ENCODE measurements around the gene EFCAB6. TPM values are rescaled to one million over a fixed set of nuclear protein-coding genes. Genes with fewer than 3 reads are reported as not detected.

Gene EFCAB6
- total RNA-seq, 4 donors from 2014 or later: 0.35 to 4.4 (median 0.94) TPM; not detected in 1

DNA sequence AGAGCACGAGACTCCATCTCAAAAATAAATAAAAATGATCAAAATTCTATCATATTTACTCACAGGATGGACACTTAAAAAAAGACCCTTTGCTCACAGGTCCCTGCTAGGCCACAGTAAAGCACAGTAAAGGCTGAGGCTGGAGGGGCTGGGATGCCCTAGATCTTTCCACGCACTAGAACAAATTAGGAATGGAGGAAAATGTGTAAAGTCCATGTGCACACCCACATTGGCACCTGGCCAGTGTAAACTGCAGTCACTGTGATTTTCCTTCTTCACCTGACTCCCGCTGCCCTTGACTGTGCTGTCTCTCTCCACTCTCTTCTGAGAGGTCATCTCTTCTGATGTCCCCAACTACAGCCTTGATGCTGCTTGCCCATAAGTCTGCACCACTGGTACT, 195.5 kb downstream of the EFCAB6 start:
- DNase-seq: peak in 2 of 3 donors; percentile 56 to 61
- Histone ChIP-seq H3K4me1 (no peaks in the 10 kb centered on the region), H3K4me3 (no peak overlapping the region), H3K9me3 (no peaks in the 10 kb centered on the region), H3K27me3 (no peaks in the 10 kb centered on the region), H3K27ac (no peak overlapping the region), H3K36me3 (no peaks in the 10 kb centered on the region)
- no peak for TF ChIP-seq CTCF (IDR thresholded peaks at IDR 0.05)
- no peak for TF ChIP-seq POLR2A (IDR thresholded peaks at IDR 0.05)

GRCh38 chr22:43600265-43600664, 211.8 kb downstream of the EFCAB6 start:
- TF ChIP-seq POLR2A (IDR thresholded peaks at IDR 0.05): no peak
- TF ChIP-seq CTCF (IDR thresholded peaks at IDR 0.05): no peak
- no peak for DNase-seq
- no peaks in the 10 kb centered on the region for H3K27me3 ChIP-seq
- no peak overlapping the region for H3K4me3 ChIP-seq
- H3K27ac ChIP-seq: no peak overlapping the region
- H3K9me3 ChIP-seq: no peaks in the 10 kb centered on the region
- H3K4me1 ChIP-seq: no peaks in the 10 kb centered on the region
- no peaks in the 10 kb centered on the region for H3K36me3 ChIP-seq

GRCh38 chr22:43592476-43592875, 219.6 kb downstream of the EFCAB6 start:
- DNase-seq: no peak
- TF ChIP-seq CTCF (IDR thresholded peaks at IDR 0.05) (no peak), POLR2A (IDR thresholded peaks at IDR 0.05) (no peak)
- Histone ChIP-seq H3K36me3 (no peaks in the 10 kb centered on the region), H3K4me1 (no peaks in the 10 kb centered on the region), H3K27ac (no peak overlapping the region), H3K27me3 (no peaks in the 10 kb centered on the region), H3K4me3 (no peak overlapping the region), H3K9me3 (no peaks in the 10 kb centered on the region)

- Histone ChIP-seq H3K27ac (no peak overlapping the region), H3K4me1 (no peaks in the 10 kb centered on the region), H3K27me3 (no peaks in the 10 kb centered on the region), H3K36me3 (no peaks in the 10 kb centered on the region), H3K4me3 (no peak overlapping the region), H3K9me3 (no peaks in the 10 kb centered on the region)
- no peak for DNase-seq
- TF ChIP-seq POLR2A (IDR thresholded peaks at IDR 0.05) (no peak), CTCF (IDR thresholded peaks at IDR 0.05) (no peak)
Observed at GRCh38 chr22:43591380-43591779, 220.7 kb downstream of the EFCAB6 start.

DNA sequence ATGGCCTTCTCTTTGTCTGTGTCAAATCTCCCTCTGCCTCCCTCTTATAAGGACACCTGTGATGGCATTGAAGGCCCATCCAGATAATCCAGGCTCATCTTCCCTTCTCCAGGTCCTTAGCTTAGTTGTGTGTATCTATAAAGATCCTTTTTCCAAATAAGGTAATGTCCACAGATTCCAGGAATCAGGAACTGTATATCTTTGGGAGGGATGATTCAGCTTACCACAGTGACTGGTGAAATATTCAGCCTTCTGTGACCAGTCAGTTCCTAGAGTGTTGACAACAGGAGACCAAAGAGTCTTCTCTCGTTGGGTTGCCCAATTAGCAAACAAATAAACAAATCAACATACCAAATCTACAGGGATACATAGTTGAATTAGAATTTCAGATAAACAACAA, 224.5 kb downstream of the EFCAB6 start:
- Histone ChIP-seq H3K27ac (no peak overlapping the region), H3K36me3 (no peaks in the 10 kb centered on the region), H3K9me3 (peaks cover 0 to 4% (median 0%) of the 10 kb centered on the region in 4 donors), H3K27me3 (no peaks in the 10 kb centered on the region), H3K4me1 (no peaks in the 10 kb centered on the region), H3K4me3 (no peak overlapping the region)
- TF ChIP-seq POLR2A (IDR thresholded peaks at IDR 0.05) (no peak), CTCF (IDR thresholded peaks at IDR 0.05) (no peak)
- no peak for DNase-seq

- no peak overlapping the region for H3K4me3 ChIP-seq
- no peak for TF ChIP-seq CTCF (IDR thresholded peaks at IDR 0.05)
- no peak for TF ChIP-seq POLR2A (IDR thresholded peaks at IDR 0.05)
- no peak overlapping the region for H3K27ac ChIP-seq
- H3K4me1 ChIP-seq: no peaks in the 10 kb centered on the region
- H3K27me3 ChIP-seq: no peaks in the 10 kb centered on the region
- DNase-seq: no peak
- no peaks in the 10 kb centered on the region for H3K36me3 ChIP-seq
- H3K9me3 ChIP-seq: peaks cover 0 to 4% (median 0%) of the 10 kb centered on the region in 4 donors
Observed at GRCh38 chr22:43583501-43583900, 228.6 kb downstream of the EFCAB6 start.

Data from Peyer's patch (tissue), 4 donors.